Hepatocyte (in vitro differentiated cells): Measurements from ENCODE around the gene MAS1. TPM values are rescaled to one million over a fixed set of nuclear protein-coding genes. Genes with fewer than 3 reads are reported as not detected.

Experiments used
- DNase-seq: peaks from one replicate; pipeline ENCODE4 v3.0.0-alpha.2; 2016; ENCODE audit warnings: low spot score
- H2AFZ ChIP-seq: fragments of 200-600 bp; sonication (generic); 2 replicates; pipeline ENCODE4 v1.6.0; 2016; ENCODE audit warnings: antibody characterized with exemption, mild to moderate bottlenecking
- H3K27ac ChIP-seq: fragments of 200-600 bp; sonication (generic); 2 replicates; pipeline ENCODE4 v1.5.1; 2016; ENCODE audit warnings: mild to moderate bottlenecking
- H3K27me3 ChIP-seq: fragments of 200-600 bp; sonication (generic); 2 replicates; pipeline ENCODE4 v1.6.1; 2016
- H3K36me3 ChIP-seq: fragments of 200-600 bp; sonication (generic); replicated peaks from 2 replicates; pipeline ENCODE4 v1.5.1; 2016; ENCODE audit warnings: low read depth; ENCODE audit not compliant: insufficient read depth
- H3K4me1 ChIP-seq: fragments of 200-600 bp; sonication (generic); 2 replicates; pipeline ENCODE4 v1.5.1; 2016; ENCODE audit warnings: mild to moderate bottlenecking, moderate library complexity; ENCODE audit not compliant: insufficient read depth
- H3K4me2 ChIP-seq: fragments of 200-600 bp; sonication (generic); 2 replicates; pipeline ENCODE4 v1.6.0; 2016
- H3K4me3 ChIP-seq: fragments of 200-600 bp; sonication (generic); 2 replicates; pipeline ENCODE4 v1.5.1; 2016; ENCODE audit warnings: mild to moderate bottlenecking
- H3K79me2 ChIP-seq: fragments of 200-600 bp; sonication (generic); 2 replicates; pipeline ENCODE4 v1.6.0; 2017; ENCODE audit warnings: mild to moderate bottlenecking
- H3K9me2 ChIP-seq: fragments of 200-600 bp; sonication (generic); replicated peaks from 2 replicates; pipeline ENCODE4 v1.6.0; 2017; ENCODE audit warnings: mild to moderate bottlenecking; ENCODE audit not compliant: insufficient read depth
- H3K9me3 ChIP-seq: fragments of 200-600 bp; sonication (generic); 2 replicates; pipeline ENCODE4 v1.5.1; 2016; ENCODE audit warnings: low read depth, mild to moderate bottlenecking
- H4K20me1 ChIP-seq: fragments of 200-600 bp; sonication (generic); 2 replicates; pipeline ENCODE4 v1.6.0; 2016; ENCODE audit warnings: mild to moderate bottlenecking; ENCODE audit not compliant: insufficient read depth, poor library complexity, severe bottlenecking
- EZH2 ChIP-seq: fragments of 200-600 bp; sonication (generic); IDR thresholded peaks from 2 replicates; pipeline ENCODE4 v1.6.1; 2016; ENCODE audit warnings: antibody characterized with exemption, mild to moderate bottlenecking, borderline replicate concordance
- EZH2phosphoT487 ChIP-seq: fragments of 200-600 bp; sonication (generic); IDR thresholded peaks from one replicate; pipeline ENCODE4 v1.6.1; 2018; ENCODE audit warnings: antibody characterized with exemption, mild to moderate bottlenecking, low read depth, moderate library complexity; ENCODE audit not compliant: unreplicated experiment, severe bottlenecking
- WGBS: methylation state at CpG from one replicate; pipeline ENCODE4 v1.1.6; 2016; ENCODE audit warnings: low lambda C conversion rate; ENCODE audit errors: missing lambda C conversion rate; 5-methylcytosine and 5-hydroxymethylcytosine counted together
- polyA plus RNA-seq: library from polyadenylated mRNA; unstranded; fragments of >200 nt; fragmentation: Nextera tagmentation; extraction: Ambion mirVana; gene quantifications from 2 replicates; pipeline ENCODE4 v1.2.1, GENCODE V29; 2016
- total RNA-seq: library from RNA; depleted of rRNA; stranded (reverse); fragments of >200 nt; gene quantifications from 2 replicates; pipeline ENCODE4 v1.2.3, GENCODE V29; 2014
- TF ChIP-seq, protein P1 (sequence below): fragments of 200-600 bp; sonication (generic); IDR thresholded peaks from 2 replicates; pipeline ENCODE4 v1.5.1; 2016; ENCODE audit warnings: antibody characterized with exemption, mild to moderate bottlenecking; ENCODE audit not compliant: poor library complexity

The MAS1 gene
- total and polyA plus RNA-seq, 2 experiments from 2014 or later, result not detected

DNA sequence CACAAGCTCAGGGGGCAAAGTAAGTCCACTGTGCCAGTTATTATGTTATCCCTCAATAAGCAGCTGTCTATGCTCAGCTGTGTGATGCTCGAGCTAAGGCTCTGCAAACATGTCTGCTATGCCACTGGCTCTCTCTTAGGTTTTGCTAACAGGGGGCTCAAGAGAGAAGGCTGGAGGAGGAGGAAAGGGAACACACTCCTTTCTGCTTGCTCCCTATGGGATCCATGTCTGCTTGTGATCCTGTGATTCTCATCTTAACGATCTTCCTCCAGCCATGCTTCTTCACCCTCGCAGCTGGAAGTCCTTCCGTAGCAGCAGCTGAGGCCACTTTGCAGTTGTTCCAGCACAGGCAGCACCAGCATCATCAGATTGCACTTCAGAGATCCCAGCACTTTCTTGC, 41.1 kb downstream of the MAS1 start:
- Histone ChIP-seq H3K4me1 (no peaks in the 10 kb centered on the region), H3K36me3 (no peaks in the 10 kb centered on the region), H3K9me3 (no peaks in the 10 kb centered on the region), H3K27ac (no peak overlapping the region), H3K27me3 (no peaks in the 10 kb centered on the region), H2AFZ (no peak overlapping the region), H4K20me1 (no peaks in the 10 kb centered on the region), H3K4me2 (no peak overlapping the region), H3K4me3 (no peak overlapping the region), H3K79me2 (no peaks in the 10 kb centered on the region), H3K9me2 (no peaks in the 10 kb centered on the region)
- WGBS, result 68% methylated on average over 4 of the region's 4 CpGs
- DNase-seq, result no peak
- TF ChIP-seq EZH2, result no peak
- TF ChIP-seq, protein P1, sequence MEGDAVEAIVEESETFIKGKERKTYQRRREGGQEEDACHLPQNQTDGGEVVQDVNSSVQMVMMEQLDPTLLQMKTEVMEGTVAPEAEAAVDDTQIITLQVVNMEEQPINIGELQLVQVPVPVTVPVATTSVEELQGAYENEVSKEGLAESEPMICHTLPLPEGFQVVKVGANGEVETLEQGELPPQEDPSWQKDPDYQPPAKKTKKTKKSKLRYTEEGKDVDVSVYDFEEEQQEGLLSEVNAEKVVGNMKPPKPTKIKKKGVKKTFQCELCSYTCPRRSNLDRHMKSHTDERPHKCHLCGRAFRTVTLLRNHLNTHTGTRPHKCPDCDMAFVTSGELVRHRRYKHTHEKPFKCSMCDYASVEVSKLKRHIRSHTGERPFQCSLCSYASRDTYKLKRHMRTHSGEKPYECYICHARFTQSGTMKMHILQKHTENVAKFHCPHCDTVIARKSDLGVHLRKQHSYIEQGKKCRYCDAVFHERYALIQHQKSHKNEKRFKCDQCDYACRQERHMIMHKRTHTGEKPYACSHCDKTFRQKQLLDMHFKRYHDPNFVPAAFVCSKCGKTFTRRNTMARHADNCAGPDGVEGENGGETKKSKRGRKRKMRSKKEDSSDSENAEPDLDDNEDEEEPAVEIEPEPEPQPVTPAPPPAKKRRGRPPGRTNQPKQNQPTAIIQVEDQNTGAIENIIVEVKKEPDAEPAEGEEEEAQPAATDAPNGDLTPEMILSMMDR, result no peak
- TF ChIP-seq EZH2phosphoT487, result no peak

DNA sequence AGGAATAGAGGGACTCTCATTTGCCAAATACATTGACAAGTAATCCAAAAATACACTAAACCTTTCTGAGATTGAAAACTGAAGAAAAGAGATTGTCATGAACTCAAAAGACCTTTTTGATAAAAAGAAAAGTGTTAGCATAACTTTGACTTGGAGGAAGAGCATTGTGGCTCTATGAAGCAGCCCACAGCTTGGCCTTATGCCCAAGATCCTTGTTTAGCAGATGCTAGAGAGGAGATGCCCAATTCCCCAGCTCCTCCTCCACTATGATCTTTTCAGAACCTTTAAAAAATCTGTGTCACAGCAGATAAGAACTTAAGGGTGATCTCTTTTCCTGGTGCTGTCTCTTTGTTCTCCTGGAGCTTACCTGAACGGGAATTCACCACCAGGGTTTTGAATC, 42.3 kb downstream of the MAS1 start:
- H2AFZ ChIP-seq, result no peak overlapping the region
- no peak overlapping the region for H3K4me3 ChIP-seq
- no peaks in the 10 kb centered on the region for H4K20me1 ChIP-seq
- DNase-seq, result no peak
- TF ChIP-seq, protein P1, result no peak
- no peak for TF ChIP-seq EZH2phosphoT487
- TF ChIP-seq EZH2, result no peak
- no peaks in the 10 kb centered on the region for H3K27me3 ChIP-seq
- H3K27ac ChIP-seq, result no peak overlapping the region
- H3K4me1 ChIP-seq, result no peaks in the 10 kb centered on the region
- H3K36me3 ChIP-seq, result no peaks in the 10 kb centered on the region
- H3K79me2 ChIP-seq, result no peaks in the 10 kb centered on the region
- WGBS, result 96% methylated on average over 1 of the region's 1 CpG
- H3K9me2 ChIP-seq, result no peaks in the 10 kb centered on the region
- no peaks in the 10 kb centered on the region for H3K9me3 ChIP-seq
- no peak overlapping the region for H3K4me2 ChIP-seq

DNA sequence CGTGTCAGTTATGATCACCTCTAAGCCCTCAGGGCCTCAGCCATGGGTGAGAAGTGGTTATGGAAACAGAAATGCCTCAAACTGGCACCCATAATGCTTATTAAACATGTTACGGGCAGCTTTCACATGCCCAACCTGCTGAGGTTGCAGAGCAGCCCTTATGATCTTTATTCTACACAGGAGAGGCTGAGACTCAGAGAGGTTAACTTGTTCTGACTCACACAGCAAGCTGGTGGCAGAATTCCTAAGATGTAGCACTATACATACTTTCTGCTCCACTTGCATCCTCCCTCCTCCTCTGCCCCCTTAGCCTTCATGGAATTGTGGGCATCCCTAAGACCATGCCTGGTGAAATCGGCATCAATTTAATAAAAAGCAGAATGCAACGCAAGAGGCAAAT, 43.4 kb downstream of the MAS1 start:
- no peaks in the 10 kb centered on the region for H3K4me1 ChIP-seq
- DNase-seq, result no peak
- TF ChIP-seq EZH2, result no peak
- TF ChIP-seq, protein P1, result no peak
- TF ChIP-seq EZH2phosphoT487, result no peak
- no peak overlapping the region for H3K27ac ChIP-seq
- H3K4me2 ChIP-seq, result no peak overlapping the region
- H3K27me3 ChIP-seq, result no peaks in the 10 kb centered on the region
- H3K9me2 ChIP-seq, result no peaks in the 10 kb centered on the region
- H3K36me3 ChIP-seq, result no peaks in the 10 kb centered on the region
- H4K20me1 ChIP-seq, result no peaks in the 10 kb centered on the region
- no peak overlapping the region for H2AFZ ChIP-seq
- no peak overlapping the region for H3K4me3 ChIP-seq
- 87% methylated on average over 4 of the region's 4 CpGs for WGBS
- H3K79me2 ChIP-seq, result no peaks in the 10 kb centered on the region
- no peaks in the 10 kb centered on the region for H3K9me3 ChIP-seq

DNA sequence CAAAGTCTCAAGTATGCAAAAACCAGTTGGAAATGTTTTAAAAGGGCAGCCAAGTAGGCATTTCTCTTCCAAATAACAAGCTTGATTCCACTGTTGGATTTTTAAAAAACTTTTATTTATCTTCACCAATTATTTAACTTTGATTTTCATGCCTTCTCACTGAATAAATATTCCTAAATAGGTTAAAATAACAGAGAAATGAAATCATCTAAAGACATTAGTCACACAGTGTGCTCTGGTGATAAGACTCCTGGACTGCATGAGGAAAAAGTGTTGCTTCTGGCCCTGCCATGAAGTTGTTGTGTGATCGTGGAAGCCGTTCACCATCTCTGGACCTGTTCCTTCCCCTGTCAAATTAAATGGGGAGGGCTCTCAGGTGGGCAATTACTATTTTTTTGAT, 44.3 kb downstream of the MAS1 start:
- TF ChIP-seq, protein P1, result no peak
- TF ChIP-seq EZH2phosphoT487, result no peak
- no peak for TF ChIP-seq EZH2
- Histone ChIP-seq H3K36me3 (no peaks in the 10 kb centered on the region), H3K27ac (no peak overlapping the region), H3K79me2 (no peaks in the 10 kb centered on the region), H4K20me1 (no peaks in the 10 kb centered on the region), H2AFZ (no peak overlapping the region), H3K9me2 (no peaks in the 10 kb centered on the region), H3K9me3 (no peaks in the 10 kb centered on the region), H3K4me2 (no peak overlapping the region), H3K4me3 (no peak overlapping the region), H3K27me3 (no peaks in the 10 kb centered on the region), H3K4me1 (no peaks in the 10 kb centered on the region)
- 88% methylated on average over 2 of the region's 2 CpGs for WGBS
- no peak for DNase-seq
